Peyer's patch (tissue), 4 donors: ENCODE measurements around the gene TMEM107. TPM values are rescaled to one million over a fixed set of nuclear protein-coding genes. Genes with fewer than 3 reads are reported as not detected.

Source experiments
- DNase-seq, 3 donors: peaks; one replicate each; pipeline ENCODE4 v3.0.0-alpha.2; 2017 to 2019
- H3K27ac ChIP-seq, 4 donors: fragments of 200-600 bp; sonication (generic); one replicate each; pipeline ENCODE4 v1.5.1; 2016 to 2019
- H3K27me3 ChIP-seq, 2 donors: fragments of 200-600 bp; sonication (generic); one replicate each; pipeline ENCODE4 v1.5.1; 2019
- H3K36me3 ChIP-seq, 3 donors: fragments of 200-600 bp; sonication (generic); one replicate each; pipeline ENCODE4 v1.5.1; 2016 to 2019
- H3K4me1 ChIP-seq, 4 donors: fragments of 200-600 bp; sonication (generic); one replicate each; pipeline ENCODE4 v1.5.1; 2016 to 2019
- H3K4me3 ChIP-seq, 4 donors: fragments of 200-600 bp; sonication (generic); 1 replicate in 3 of 4; 2 replicates in 1 of 4; pipeline ENCODE4 v1.5.1; 2016 to 2019; ENCODE audit warnings: mild to moderate bottlenecking in 1 of 4
- H3K9me3 ChIP-seq, 4 donors: fragments of 200-600 bp; sonication (generic); one replicate each; pipeline ENCODE4 v1.5.1; 2016 to 2019; ENCODE audit warnings: mild to moderate bottlenecking in 1 of 4
- POLR2A ChIP-seq, 2 donors: fragments of 450-650 bp; IDR thresholded peaks; one replicate each; pipeline ENCODE4 v1.5.1; 2017; ENCODE audit warnings: antibody characterized with exemption in 2 of 2, mild to moderate bottlenecking in 2 of 2, moderate library complexity in 2 of 2
- total RNA-seq, 4 donors: library from RNA; depleted of rRNA; stranded (reverse); fragments of >200 nt; gene quantifications; one replicate each; pipeline ENCODE4 v1.1.0, GENCODE V29; 2016
- TF ChIP-seq, protein P1 (sequence below), 6 experiments: fragments of 450-650 bp in 4 of 6; fragments of 200-600 bp in 2 of 6; sonication (generic) in 1 of 6; IDR thresholded peaks; one replicate each; pipeline ENCODE4 v1.5.1; 2017 to 2019; ENCODE audit warnings: antibody characterized with exemption in 6 of 6, mild to moderate bottlenecking in 3 of 6, moderate library complexity in 1 of 6

Gene TMEM107
- total RNA-seq, 4 donors from 2014 or later, result 6.5 to 27.2 (median 16.4) TPM

DNA sequence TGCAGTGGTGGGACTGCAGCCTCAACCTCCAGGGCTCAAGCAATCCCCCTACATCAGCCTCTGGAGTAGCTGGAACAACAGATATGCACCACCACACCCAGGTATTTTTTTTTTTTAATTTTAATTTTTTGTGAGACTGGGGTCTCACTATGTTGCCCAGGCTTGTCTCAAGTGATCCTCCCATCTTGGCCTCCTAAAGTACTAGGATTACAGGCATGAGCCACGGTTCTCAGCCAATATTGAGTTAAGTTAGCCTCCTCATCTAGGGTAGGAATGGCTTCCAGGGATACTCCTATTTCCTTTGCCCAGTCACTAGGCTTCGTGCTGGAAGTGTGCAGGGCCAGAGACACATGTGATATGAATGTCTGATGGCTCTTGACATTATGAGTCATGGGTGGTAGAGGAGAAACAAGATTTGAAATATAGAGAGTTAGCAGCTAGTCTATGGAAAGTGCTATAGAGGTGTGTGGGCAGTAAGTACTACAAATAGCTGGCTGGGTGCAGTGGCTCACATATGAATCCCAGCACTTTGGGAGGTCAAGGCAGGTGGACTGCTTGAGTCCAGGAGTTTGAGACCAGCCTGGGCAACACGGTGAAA is 44.2 kb downstream of the TMEM107 start:
- H3K27ac ChIP-seq, result no peak overlapping the region
- H3K4me3 ChIP-seq, result no peak overlapping the region
- H3K4me1 ChIP-seq, result no peaks in the 10 kb centered on the region
- no peaks in the 10 kb centered on the region for H3K27me3 ChIP-seq
- no peaks in the 10 kb centered on the region for H3K36me3 ChIP-seq
- DNase-seq, result no peak
- no peak for TF ChIP-seq POLR2A (IDR thresholded peaks at IDR 0.05)
- TF ChIP-seq, protein P1, sequence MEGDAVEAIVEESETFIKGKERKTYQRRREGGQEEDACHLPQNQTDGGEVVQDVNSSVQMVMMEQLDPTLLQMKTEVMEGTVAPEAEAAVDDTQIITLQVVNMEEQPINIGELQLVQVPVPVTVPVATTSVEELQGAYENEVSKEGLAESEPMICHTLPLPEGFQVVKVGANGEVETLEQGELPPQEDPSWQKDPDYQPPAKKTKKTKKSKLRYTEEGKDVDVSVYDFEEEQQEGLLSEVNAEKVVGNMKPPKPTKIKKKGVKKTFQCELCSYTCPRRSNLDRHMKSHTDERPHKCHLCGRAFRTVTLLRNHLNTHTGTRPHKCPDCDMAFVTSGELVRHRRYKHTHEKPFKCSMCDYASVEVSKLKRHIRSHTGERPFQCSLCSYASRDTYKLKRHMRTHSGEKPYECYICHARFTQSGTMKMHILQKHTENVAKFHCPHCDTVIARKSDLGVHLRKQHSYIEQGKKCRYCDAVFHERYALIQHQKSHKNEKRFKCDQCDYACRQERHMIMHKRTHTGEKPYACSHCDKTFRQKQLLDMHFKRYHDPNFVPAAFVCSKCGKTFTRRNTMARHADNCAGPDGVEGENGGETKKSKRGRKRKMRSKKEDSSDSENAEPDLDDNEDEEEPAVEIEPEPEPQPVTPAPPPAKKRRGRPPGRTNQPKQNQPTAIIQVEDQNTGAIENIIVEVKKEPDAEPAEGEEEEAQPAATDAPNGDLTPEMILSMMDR (IDR thresholded peaks at IDR 0.05), result no peak
- H3K9me3 ChIP-seq, result no peaks in the 10 kb centered on the region

DNA sequence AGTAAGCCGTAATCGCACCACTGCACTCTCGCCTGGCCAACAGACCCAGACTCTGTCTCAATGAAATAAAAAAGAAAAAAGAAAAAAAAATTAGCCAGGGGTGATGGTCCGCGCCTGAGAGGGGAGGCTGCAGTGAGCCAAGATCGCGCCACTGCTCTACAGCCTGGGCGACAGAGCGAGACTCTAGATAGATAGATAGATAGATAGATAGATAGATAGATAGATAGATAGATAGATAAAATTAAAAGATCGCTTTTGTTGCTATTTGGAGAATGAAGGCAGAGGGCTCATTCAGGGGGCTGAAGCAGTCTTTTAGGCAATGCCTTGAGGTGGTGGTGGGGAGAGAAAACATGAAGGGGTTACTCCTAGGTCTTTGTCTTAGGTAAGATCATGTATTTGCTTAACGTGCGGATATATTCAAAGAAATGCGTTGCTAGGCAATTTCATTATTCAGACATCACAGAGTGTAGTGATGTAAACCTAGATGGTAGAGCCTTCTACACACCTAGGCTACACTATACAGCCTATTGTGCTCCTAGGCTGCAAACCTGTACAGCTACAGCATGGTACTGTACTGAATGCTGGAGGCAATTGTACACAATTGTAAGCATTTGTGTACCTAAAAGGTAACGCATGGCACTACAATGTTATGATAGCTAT is 47.9 kb downstream of the TMEM107 start:
- no peak for DNase-seq
- H3K27ac ChIP-seq, result no peak overlapping the region
- no peak for TF ChIP-seq POLR2A (IDR thresholded peaks at IDR 0.05)
- TF ChIP-seq, protein P1 (IDR thresholded peaks at IDR 0.05), result no peak
- H3K36me3 ChIP-seq, result no peaks in the 10 kb centered on the region
- peaks cover 0 to 14% of the 10 kb centered on the region in 2 donors for H3K27me3 ChIP-seq
- H3K9me3 ChIP-seq, result no peaks in the 10 kb centered on the region
- H3K4me3 ChIP-seq, result no peak overlapping the region
- H3K4me1 ChIP-seq, result peaks cover 3 to 33% (median 25%) of the 10 kb centered on the region in 4 donors

DNA sequence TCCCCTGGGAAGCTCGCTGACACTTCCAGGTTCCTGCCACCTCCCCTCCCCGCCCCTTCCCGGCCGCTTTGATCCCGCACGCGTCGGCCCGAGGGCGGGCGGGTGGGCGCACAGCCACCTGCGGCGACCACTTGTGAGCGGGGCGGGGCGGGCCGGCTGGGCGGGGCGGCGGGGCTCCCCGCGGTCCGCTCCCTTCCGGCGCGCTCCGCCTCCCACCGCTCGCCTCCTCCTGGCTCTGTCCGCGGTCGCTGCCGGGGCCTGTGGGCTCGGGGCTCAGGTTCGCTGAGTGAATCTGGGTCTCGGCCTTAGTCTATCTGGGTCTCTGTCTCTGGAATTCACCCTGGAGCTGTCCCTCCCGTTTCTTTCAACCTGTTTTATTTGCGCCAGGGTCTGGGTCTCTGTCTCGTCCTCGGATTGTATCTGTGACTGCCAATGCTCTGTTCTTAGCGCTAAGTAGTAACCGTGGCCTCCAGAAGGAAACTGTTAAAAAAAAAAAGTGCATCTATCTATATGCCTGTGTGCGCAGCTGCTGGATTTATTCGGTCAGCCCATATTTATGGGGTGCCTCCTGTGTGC is 49.6 kb downstream of the TMEM107 start:
- Histone ChIP-seq H3K36me3 (no peaks in the 10 kb centered on the region), H3K4me3 (peak overlapping the region; percentile 51 to 75 (median 70)), H3K4me1 (peaks cover 3 to 50% (median 39%) of the 10 kb centered on the region in 4 donors), H3K27ac (peak overlapping the region; percentile 0 to 73 (median 17)), H3K9me3 (no peaks in the 10 kb centered on the region), H3K27me3 (peaks cover 0 to 25% of the 10 kb centered on the region in 2 donors)
- DNase-seq, result no peak
- TF ChIP-seq, protein P1 (IDR thresholded peaks at IDR 0.05), result no peak
- TF ChIP-seq POLR2A (IDR thresholded peaks at IDR 0.05), result no peak

DNA sequence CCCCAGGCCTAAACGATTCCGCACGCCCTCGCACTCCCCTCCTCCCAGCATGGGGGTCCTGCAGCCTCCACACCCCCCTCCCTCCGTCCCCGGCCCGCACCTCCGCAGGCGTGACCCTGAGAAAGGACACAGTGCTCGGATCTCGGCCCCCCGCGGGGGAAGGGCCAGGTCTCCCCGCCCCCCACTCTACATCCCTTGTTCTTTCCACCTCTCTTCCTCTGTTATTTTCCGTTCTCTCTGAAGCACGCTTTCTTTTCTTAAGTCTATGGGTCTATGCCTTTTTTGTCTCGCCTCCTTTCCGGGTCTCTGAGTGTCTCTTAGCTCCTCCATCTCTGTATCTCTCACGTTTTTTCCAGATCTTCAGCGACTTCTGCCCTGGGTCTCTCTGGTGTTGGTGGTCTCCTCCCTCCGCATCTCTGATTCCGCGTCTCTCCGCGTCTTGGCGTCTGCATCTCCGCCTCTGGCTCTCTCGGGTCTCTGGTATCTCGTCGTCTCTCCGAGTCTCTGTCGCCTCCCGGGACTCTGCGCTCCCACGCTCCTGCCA is 50.2 kb downstream of the TMEM107 start:
- Histone ChIP-seq H3K36me3 (no peaks in the 10 kb centered on the region), H3K4me1 (peaks cover 3 to 55% (median 44%) of the 10 kb centered on the region in 4 donors), H3K27ac (peak overlapping the region; percentile 0 to 73 (median 17)), H3K9me3 (no peaks in the 10 kb centered on the region), H3K27me3 (peaks cover 0 to 28% of the 10 kb centered on the region in 2 donors), H3K4me3 (peak overlapping the region; percentile 51 to 75 (median 70))
- TF ChIP-seq, protein P1 (IDR thresholded peaks at IDR 0.05), result no peak
- no peak for TF ChIP-seq POLR2A (IDR thresholded peaks at IDR 0.05)
- no peak for DNase-seq

DNA sequence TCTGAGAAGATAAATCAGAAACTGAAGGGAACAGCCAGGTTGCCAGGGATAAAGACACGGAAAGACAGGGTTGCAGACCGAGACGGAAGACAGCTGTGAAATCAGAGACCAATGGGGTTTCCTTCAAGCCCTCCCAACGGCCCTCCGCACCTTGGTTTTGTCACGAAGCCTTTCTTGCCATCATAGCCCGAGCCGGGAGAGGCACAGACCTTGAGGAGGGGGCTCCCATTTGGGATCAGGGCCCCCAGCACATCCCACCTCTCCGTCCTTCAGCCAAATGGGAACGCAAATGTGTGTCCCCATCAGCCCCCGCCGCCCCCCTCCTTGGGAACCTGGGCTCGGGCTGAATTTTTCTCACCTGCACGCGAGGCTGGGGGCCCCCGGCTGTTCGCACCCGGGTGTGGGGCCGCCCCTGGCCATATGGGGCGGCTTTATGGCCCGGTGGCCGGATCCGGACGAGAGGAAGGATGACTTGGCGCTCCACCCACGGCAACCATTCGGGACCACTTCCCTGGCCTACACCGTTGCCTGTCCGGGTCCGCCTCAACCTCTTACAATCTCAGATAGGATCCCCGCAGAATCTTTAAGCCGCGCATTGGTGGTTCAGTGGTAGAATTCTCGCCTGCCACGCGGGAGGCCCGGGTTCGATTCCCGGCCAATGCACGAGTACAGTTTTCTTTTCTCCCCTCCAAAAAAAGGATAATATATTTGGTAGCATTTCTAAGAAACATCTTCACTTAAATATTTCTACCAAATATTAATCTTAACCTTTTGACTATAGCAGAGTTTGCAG is 50.8 kb downstream of the TMEM107 start:
- Histone ChIP-seq H3K4me3 (peak overlapping the region; percentile 51 to 75 (median 70)), H3K27ac (peak overlapping the region in 2 of 4 donors; percentile 0 to 73), H3K4me1 (peaks cover 3 to 62% (median 50%) of the 10 kb centered on the region in 4 donors), H3K36me3 (no peaks in the 10 kb centered on the region), H3K27me3 (peaks cover 0 to 35% of the 10 kb centered on the region in 2 donors), H3K9me3 (no peaks in the 10 kb centered on the region)
- TF ChIP-seq, protein P1 (IDR thresholded peaks at IDR 0.05), result no peak
- TF ChIP-seq POLR2A (IDR thresholded peaks at IDR 0.05), result no peak
- DNase-seq, result peak; percentile 81 to 93 (median 86)
